ENCODE measurements around the gene ACADSB. TPM values are rescaled to one million over a fixed set of nuclear protein-coding genes. Genes with fewer than 3 reads are reported as not detected.

The ACADSB gene
- polyA plus RNA-seq, 1 donor from 2014 or later: 20.3 TPM

- H2AFZ ChIP-seq (ENCODE audit: low read depth, low read length): no peak overlapping the region
- TF ChIP-seq EP300 (conservative IDR thresholded peaks at IDR 0.05; ENCODE audit: poor library complexity, severe bottlenecking) (no peak), POLR2AphosphoS5 (IDR thresholded peaks at IDR 0.05) (no peak), EZH2 (IDR thresholded peaks at IDR 0.05; ENCODE audit: borderline replicate concordance, insufficient read depth, low read length, poor library complexity, severe bottlenecking) (no peak), MXI1 (conservative IDR thresholded peaks at IDR 0.05; ENCODE audit: poor library complexity, severe bottlenecking) (no peak), RAD21 (conservative IDR thresholded peaks at IDR 0.05) (no peak), CTCF (IDR thresholded peaks at IDR 0.05; ENCODE audit: poor library complexity, severe bottlenecking) (no peak), REST (IDR thresholded peaks at IDR 0.05; ENCODE audit: borderline replicate concordance) (no peak), TAF1 (IDR thresholded peaks at IDR 0.05; ENCODE audit: low read depth) (no peak)
- no peaks in the 10 kb centered on the region for H3K36me3 ChIP-seq (ENCODE audit: insufficient read depth, low read length)
- no peaks in the 10 kb centered on the region for H4K20me1 ChIP-seq (ENCODE audit: insufficient read depth)
- H3K9ac ChIP-seq (ENCODE audit: low read length): no peak overlapping the region
- H3K4me2 ChIP-seq (ENCODE audit: low read length): no peak overlapping the region
- no peaks in the 10 kb centered on the region for H3F3A ChIP-seq (ENCODE audit: insufficient read depth, low read length, poor library complexity, severe bottlenecking)
- peaks cover 4% of the 10 kb centered on the region for H3K79me2 ChIP-seq (replicated peaks; ENCODE audit: insufficient read depth, low read length)
- H3K4me3 ChIP-seq (ENCODE audit: low read length): no peak overlapping the region
- no peaks in the 10 kb centered on the region for H3K9me3 ChIP-seq (ENCODE audit: low read length)
- H3K27ac ChIP-seq (ENCODE audit: low read length): no peak overlapping the region
- H3K27me3 ChIP-seq (ENCODE audit: insufficient read depth, low read depth, low read length): no peaks in the 10 kb centered on the region
- no peaks in the 10 kb centered on the region for H3K9me2 ChIP-seq (ENCODE audit: insufficient read depth, low read length)
Measured at GRCh38 chr10:122997864-122998263, 10.9 kb upstream of the ACADSB start.

DNA sequence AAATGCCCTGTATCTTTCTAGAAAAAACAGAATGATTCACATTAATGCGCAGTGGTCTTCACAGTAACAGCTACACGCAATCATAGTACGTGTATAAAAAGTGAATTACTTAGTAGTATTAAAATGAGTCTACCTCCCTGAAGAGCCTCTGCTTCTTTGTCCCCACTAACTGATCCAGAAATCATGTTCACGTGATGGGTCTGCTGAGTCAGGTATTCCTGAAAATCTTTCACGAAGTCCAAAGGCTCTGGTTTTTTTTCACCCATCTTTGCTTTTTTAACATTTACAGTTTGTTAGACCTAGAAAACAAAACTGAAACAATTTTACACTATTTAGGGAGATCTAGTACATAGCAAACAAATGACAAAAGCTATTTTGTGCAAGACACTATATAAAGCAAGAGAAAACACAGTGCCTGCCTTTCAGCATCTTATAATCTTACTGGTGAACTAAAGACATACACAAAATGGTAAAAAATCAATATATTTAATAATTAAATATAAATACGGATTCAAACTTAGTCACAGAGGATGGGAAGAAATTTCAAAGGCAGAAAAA is 10.4 kb upstream of the ACADSB start:
- Histone ChIP-seq H3K4me3 (ENCODE audit: low read length) (no peak overlapping the region), H4K20me1 (ENCODE audit: insufficient read depth) (no peaks in the 10 kb centered on the region), H3K9me2 (ENCODE audit: insufficient read depth, low read length) (no peaks in the 10 kb centered on the region), H3K79me2 (replicated peaks; ENCODE audit: insufficient read depth, low read length) (peaks cover 7% of the 10 kb centered on the region), H3K9me3 (ENCODE audit: low read length) (no peaks in the 10 kb centered on the region), H3K9ac (ENCODE audit: low read length) (no peak overlapping the region), H3F3A (ENCODE audit: insufficient read depth, low read length, poor library complexity, severe bottlenecking) (no peaks in the 10 kb centered on the region), H3K27me3 (ENCODE audit: insufficient read depth, low read depth, low read length) (no peaks in the 10 kb centered on the region), H2AFZ (ENCODE audit: low read depth, low read length) (no peak overlapping the region), H3K36me3 (ENCODE audit: insufficient read depth, low read length) (no peaks in the 10 kb centered on the region), H3K27ac (ENCODE audit: low read length) (no peak overlapping the region), H3K4me2 (ENCODE audit: low read length) (no peak overlapping the region)
- no peak for TF ChIP-seq SMC3 (conservative IDR thresholded peaks at IDR 0.05; ENCODE audit: poor library complexity)
- no peak for TF ChIP-seq REST (IDR thresholded peaks at IDR 0.05; ENCODE audit: borderline replicate concordance)
- TF ChIP-seq POLR2AphosphoS5 (IDR thresholded peaks at IDR 0.05): no peak
- no peak for TF ChIP-seq MXI1 (conservative IDR thresholded peaks at IDR 0.05; ENCODE audit: poor library complexity, severe bottlenecking)
- no peak for TF ChIP-seq TAF1 (IDR thresholded peaks at IDR 0.05; ENCODE audit: low read depth)
- TF ChIP-seq EP300 (conservative IDR thresholded peaks at IDR 0.05; ENCODE audit: poor library complexity, severe bottlenecking): no peak
- no peak for TF ChIP-seq CTCF (IDR thresholded peaks at IDR 0.05; ENCODE audit: poor library complexity, severe bottlenecking)
- TF ChIP-seq RAD21 (conservative IDR thresholded peaks at IDR 0.05): no peak
- no peak for TF ChIP-seq EZH2 (IDR thresholded peaks at IDR 0.05; ENCODE audit: borderline replicate concordance, insufficient read depth, low read length, poor library complexity, severe bottlenecking)
